Measurements from ENCODE around the gene CEP85L.

DNA sequence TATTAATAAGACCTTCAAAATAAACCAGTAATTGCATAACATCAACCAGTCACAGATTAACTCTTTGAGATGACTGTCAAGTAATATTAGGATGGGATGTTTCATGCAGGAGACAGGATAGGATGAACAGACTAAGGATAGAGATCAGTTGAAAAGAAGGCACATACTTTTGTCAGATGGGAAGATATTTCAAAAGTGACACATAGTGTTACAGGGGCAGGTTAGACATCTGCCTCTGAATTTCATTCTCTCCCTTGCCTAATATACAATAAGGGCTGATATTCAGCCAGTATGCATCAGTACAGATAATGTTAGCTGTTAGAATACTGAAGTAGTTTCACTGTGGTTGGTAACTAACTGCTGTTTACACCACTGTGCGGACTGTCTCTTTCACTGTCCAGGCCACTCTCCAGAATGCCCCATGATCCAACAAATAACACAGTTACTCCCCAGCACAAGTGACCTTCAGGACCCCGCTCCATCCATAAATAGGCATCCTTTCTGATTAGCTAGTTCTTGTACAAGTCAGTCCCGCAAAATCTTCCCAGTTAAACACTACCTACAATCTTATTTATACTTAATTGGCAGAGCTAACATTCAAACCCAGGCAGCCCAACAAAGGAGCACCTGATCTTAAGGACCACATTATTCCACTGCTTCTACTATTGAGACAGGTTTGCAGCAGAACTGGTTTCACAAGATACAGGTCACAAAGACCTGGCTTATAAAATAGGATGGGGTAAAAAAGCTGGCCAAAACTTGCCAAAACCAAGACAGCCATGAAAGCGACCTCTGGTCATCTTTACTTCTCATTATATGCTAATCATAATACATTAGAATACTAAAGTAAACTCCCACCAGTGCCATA, 125.2 kb downstream of the CEP85L start:
- TF ChIP-seq POLR2AphosphoS5 (IDR thresholded peaks at IDR 0.05; ENCODE audit: borderline replicate concordance, low read depth, low read length) (no peak), EZH2 (IDR thresholded peaks at IDR 0.05) (no peak)
